Psoas muscle (tissue), 8 donors: ENCODE measurements around the gene UNK. TPM values are rescaled to one million over a fixed set of nuclear protein-coding genes. Genes with fewer than 3 reads are reported as not detected.

Experiments
- ATAC-seq, 4 donors: fragments of 200-7000 bp; cut with Tn5 transposase; one replicate each; pipeline ENCODE4 v1.9.1; 2020; ENCODE audit warnings: moderate library complexity in 3 of 4, mild to moderate bottlenecking in 2 of 4
- DNase-seq, 2 donors: peaks; one replicate each; pipeline ENCODE4 v3.0.0-alpha.2; 2020
- H3K27ac ChIP-seq: fragments of 200-600 bp; one replicate; pipeline ENCODE4 v1.8.0; 2022
- H3K27me3 ChIP-seq, 3 donors: fragments of 200-600 bp in 1 of 3; one replicate each; pipeline versions ENCODE4 v1.6.1 to v1.8.0; 2013 to 2022; ENCODE audit warnings: low read length in 2 of 3, mild to moderate bottlenecking in 2 of 3, moderate library complexity in 1 of 3; ENCODE audit not compliant: insufficient read depth in 3 of 3
- H3K36me3 ChIP-seq, 2 donors: fragments of 200-600 bp in 1 of 2; one replicate each; pipeline versions ENCODE4 v1.6.1 to v1.8.0; 2013 to 2022; ENCODE audit warnings: low read depth in 1 of 2, mild to moderate bottlenecking in 1 of 2, moderate library complexity in 1 of 2; ENCODE audit not compliant: insufficient read depth in 1 of 2
- H3K4me1 ChIP-seq: fragments of 200-600 bp; one replicate; pipeline ENCODE4 v1.8.0; 2022
- H3K4me3 ChIP-seq: fragments of 200-600 bp; one replicate; pipeline ENCODE4 v1.8.0; 2022; ENCODE audit warnings: mild to moderate bottlenecking
- H3K9me3 ChIP-seq: fragments of 200-600 bp; one replicate; pipeline ENCODE4 v1.8.0; 2022
- WGBS, 3 donors: extraction: QIAGEN DNeasy Blood & Tissue Kit; methylation state at CpG; one replicate each; pipeline versions ENCODE4 v1.1.6 to v1.1.7; 2013; 5-methylcytosine and 5-hydroxymethylcytosine counted together
- intact Hi-C, 2 donors: fragments of 100-400 bp; cut with DNase I; formaldehyde crosslinking; loops; one replicate each; pipeline versions ENCODE4 v1.11.0 to v1.14.2; 2022
- polyA plus RNA-seq, 3 donors: library from polyadenylated mRNA; stranded (reverse); fragments of 200-250 nt; gene quantifications; one replicate each; pipeline ENCODE4 v1.2.3, GENCODE V29; 2013
- total RNA-seq, 4 donors: library from RNA; stranded (reverse); fragmentation: NEBNext Ultra II Directional in 2 of 4; extraction: Animal tissue kit (Norgen Biotek cat#: 25700) in 2 of 4; gene quantifications; one replicate each; pipeline versions ENCODE4 v1.2.1 to v1.2.4, GENCODE V29; 2021 to 2023
- TF ChIP-seq, protein P1 (sequence below): fragments of 200-600 bp; IDR thresholded peaks from one replicate; pipeline ENCODE4 v1.8.0; 2022; ENCODE audit warnings: antibody characterized with exemption
- donor health status: healthy with polysubstance abuse.
- donor health status: DM: no; HTN: no; CAD: no; lungs with moderate emphysema.
- donor health status: Bipolar disorder and iron deficiency.
- donor health status: healthy.
- donor health status: DM: yes; HTN: yes; CAD: no.
- donor health status: DM: no; HTN: no; CAD: no.
- donor health status: DM: no; HTN: no; CAD: no.
- donor health status: DM: yes; HTN: yes; CAD: no.

Gene UNK
- total and polyA plus RNA-seq, 7 donors = 6.9 to 13.7 (median 8.2) TPM

DNA sequence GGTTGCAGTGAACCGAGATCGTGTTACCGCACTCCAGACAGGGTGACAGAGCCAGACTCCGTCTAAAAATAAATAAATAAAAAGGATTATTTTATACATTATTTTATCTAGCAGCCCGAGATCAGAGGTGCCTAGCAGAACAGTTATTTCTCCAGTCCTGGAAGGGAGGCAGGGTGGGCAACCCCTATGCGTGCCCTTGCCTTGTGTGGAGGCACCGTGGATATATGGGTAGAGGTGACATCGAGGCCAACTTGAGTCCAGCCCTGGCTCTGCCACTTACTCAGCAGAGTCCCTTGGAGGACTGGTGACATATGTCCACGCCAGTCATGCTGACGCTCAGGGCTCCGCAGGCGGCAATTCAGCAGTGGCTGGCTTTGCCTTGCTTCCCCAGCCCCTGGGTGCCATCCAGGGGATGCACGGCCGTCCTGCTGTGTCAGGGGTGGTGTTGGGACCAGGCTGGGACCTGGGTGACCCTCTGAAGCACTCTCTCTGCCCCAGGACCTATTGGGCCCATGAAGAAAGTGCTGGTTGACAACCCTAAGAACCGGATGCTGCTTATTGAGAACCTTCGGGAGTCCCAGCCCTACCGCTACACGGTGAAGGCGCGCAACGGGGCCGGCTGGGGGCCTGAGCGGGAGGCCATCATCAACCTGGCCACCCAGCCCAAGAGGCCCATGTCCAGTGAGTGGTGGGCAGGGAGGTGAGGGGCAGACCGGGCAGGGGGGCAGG is 32.8 kb upstream of the UNK start:
- ATAC-seq (no peak), DNase-seq (no peak)
- TF ChIP-seq, protein P1, sequence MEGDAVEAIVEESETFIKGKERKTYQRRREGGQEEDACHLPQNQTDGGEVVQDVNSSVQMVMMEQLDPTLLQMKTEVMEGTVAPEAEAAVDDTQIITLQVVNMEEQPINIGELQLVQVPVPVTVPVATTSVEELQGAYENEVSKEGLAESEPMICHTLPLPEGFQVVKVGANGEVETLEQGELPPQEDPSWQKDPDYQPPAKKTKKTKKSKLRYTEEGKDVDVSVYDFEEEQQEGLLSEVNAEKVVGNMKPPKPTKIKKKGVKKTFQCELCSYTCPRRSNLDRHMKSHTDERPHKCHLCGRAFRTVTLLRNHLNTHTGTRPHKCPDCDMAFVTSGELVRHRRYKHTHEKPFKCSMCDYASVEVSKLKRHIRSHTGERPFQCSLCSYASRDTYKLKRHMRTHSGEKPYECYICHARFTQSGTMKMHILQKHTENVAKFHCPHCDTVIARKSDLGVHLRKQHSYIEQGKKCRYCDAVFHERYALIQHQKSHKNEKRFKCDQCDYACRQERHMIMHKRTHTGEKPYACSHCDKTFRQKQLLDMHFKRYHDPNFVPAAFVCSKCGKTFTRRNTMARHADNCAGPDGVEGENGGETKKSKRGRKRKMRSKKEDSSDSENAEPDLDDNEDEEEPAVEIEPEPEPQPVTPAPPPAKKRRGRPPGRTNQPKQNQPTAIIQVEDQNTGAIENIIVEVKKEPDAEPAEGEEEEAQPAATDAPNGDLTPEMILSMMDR = no peak
- no peaks in the 10 kb centered on the region for H3K36me3 ChIP-seq
- no peaks in the 10 kb centered on the region for H3K9me3 ChIP-seq
- WGBS, 3 donors = 66 to 72% (median 70%) methylated on average over 20 to 24 of the region's 24 CpGs
- intact Hi-C loops = loop anchor here (2.0 kb wide), 1 partner anchor 119 kb away; the partner anchor contains the start of gene SMIM5 (in 2 of the 2)
- H3K27ac ChIP-seq = no peak overlapping the region
- no peaks in the 10 kb centered on the region for H3K27me3 ChIP-seq
- no peak overlapping the region for H3K4me3 ChIP-seq
- peaks cover 13% of the 10 kb centered on the region for H3K4me1 ChIP-seq

DNA sequence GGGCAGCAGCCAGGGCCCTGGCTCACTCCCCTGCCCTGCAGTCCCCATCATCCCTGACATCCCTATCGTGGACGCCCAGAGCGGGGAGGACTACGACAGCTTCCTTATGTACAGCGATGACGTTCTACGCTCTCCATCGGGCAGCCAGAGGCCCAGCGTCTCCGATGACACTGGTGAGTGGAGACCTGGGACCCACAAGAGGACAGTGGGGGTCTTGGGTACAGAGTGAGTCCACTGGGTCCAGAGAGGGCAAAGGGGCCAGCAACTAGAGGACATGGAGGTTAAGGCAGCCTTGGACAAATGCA is 32.2 kb upstream of the UNK start:
- no peak overlapping the region for H3K4me3 ChIP-seq
- TF ChIP-seq, protein P1 = no peak
- DNase-seq = peak in 1 of 2 donors; percentile 32
- 88 to 92% (median 89%) methylated on average over 10 of the region's 10 CpGs for WGBS, 3 donors
- H3K4me1 ChIP-seq = peaks cover 13% of the 10 kb centered on the region
- H3K36me3 ChIP-seq = no peaks in the 10 kb centered on the region
- peak overlapping the region; percentile 5 for H3K27ac ChIP-seq
- ATAC-seq = no peak
- H3K9me3 ChIP-seq = no peaks in the 10 kb centered on the region
- intact Hi-C loops = no loop called here
- H3K27me3 ChIP-seq = no peaks in the 10 kb centered on the region

DNA sequence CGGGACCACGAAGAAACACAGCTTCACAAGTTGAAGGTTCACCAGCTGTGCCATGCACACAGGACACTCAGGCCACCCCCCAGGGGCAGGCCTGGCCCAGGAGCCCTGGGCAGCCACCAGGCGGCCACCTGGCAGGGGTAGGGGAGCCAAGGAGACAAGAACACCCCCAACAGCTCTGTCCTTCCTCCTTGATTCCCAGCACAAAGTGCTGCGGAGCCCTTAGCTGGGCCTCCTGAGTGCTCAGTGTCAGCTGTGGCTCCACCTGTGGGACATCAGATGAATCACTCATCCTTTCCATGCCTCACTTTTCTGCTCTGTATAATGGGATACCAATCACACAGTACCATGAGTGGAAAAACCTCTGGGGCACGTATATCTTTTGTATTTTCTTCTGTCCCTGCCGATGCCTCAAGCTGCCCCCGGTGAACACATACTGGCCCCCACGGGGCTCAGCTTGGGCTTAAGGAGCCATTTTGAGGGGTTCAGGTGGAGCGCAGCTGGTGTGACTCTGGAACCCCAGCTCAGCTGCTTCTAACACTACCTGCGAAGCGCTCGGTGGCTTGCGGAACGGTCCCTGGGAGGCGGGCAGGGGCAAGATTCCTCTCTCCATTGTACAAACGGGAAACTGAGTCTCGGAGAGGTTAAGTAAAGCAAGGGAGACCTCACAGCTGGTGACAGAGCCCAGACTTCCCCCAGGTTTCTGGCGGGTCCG is 31.6 kb upstream of the UNK start:
- no peaks in the 10 kb centered on the region for H3K9me3 ChIP-seq

DNA sequence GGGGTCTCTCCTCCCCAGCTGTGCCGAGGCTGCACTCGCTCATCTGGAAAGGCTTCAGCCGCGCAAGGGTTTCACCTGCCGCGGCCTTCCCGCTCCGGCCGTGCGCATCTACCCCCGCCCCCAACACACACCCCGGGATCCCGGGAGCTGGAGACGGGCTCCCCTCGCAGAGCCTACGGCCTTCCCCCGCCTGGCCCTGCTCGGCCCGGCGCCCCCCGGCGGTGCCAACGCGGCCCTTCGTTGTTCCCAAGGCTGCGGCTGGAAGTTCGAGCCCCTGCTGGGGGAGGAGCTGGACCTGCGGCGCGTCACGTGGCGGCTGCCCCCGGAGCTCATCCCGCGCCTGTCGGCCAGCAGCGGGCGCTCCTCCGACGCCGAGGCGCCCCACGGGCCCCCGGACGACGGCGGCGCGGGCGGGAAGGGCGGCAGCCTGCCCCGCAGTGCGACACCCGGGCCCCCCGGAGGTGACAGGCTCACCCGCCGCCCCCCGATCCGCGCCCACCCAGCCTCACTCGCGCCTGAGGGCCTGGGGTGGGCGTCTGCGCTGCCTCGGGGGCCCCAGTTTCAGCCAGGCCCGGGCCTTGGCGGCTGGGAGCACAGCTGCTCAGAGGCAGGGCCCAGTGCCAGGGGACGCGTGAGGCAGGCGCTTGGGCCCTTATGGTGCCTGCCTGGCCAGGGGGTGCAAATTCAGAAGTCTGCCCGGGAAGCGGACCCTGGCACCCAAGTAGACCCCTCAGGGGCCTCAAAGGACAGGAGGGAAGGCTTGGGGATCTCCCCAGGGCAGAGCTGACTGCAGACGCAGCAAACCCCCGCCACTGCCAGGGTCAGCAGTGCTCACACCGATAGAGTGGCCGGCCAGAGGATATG is 30.9 kb upstream of the UNK start:
- Histone ChIP-seq H3K4me3 (peak overlapping the region; percentile 63), H3K27ac (no peak overlapping the region), H3K4me1 (peaks cover 8% of the 10 kb centered on the region), H3K9me3 (no peaks in the 10 kb centered on the region), H3K36me3 (no peaks in the 10 kb centered on the region), H3K27me3 (no peaks in the 10 kb centered on the region)
- intact Hi-C loops = no loop called here
- DNase-seq (peak; percentile 78 to 86), ATAC-seq (peak; percentile 67 to 84 (median 72))
- TF ChIP-seq, protein P1 = peak; percentile 56
- 7 to 9% (median 8%) methylated on average over 50 to 76 of the region's 76 CpGs for WGBS, 3 donors

More for the DNA sequence above, 31.6 kb upstream of the UNK start:
- TF ChIP-seq, protein P1 = no peak
- DNase-seq = no peak
- whole genome bisulfite sequencing, 3 donors = 65 to 71% (median 70%) methylated on average over 17 to 19 of the region's 19 CpGs
- no peak for ATAC-seq
- Histone ChIP-seq H3K27me3 (no peaks in the 10 kb centered on the region), H3K4me3 (peak overlapping the region; percentile 63), H3K36me3 (no peaks in the 10 kb centered on the region), H3K27ac (peak overlapping the region; percentile 5), H3K4me1 (peaks cover 8% of the 10 kb centered on the region)
- intact Hi-C loops = no loop called here
